HepG2 (cell line): ENCODE measurements around the gene SLC26A2. TPM values are rescaled to one million over a fixed set of nuclear protein-coding genes. Genes with fewer than 3 reads are reported as not detected.

Experiments
- GATAD1 ChIP-seq: IDR thresholded peaks from 2 replicates; pipeline ENCODE4 v1.6.1; 2016; ENCODE audit warnings: missing genetic modification reagents, missing compliant biosample characterization
- HOXA3 ChIP-seq: sonication (generic); formaldehyde crosslinking; IDR thresholded peaks from 2 replicates; pipeline ENCODE4 v1.5.0; 2020; ENCODE audit warnings: missing genetic modification reagents
- NR2F6 ChIP-seq, 2 experiments: IDR thresholded peaks; 2 replicates each; pipeline ENCODE4 v1.6.1; 2016; ENCODE audit warnings: antibody characterized with exemption in 1 of 2, mild to moderate bottlenecking in 1 of 2
- SALL1 ChIP-seq: sonication (generic); formaldehyde crosslinking; IDR thresholded peaks from 2 replicates; pipeline ENCODE4 v1.8.0; 2022; ENCODE audit warnings: mild to moderate bottlenecking, missing genetic modification reagents
- SAP130 ChIP-seq: IDR thresholded peaks from 2 replicates; pipeline ENCODE4 v1.6.1; 2016; ENCODE audit warnings: low read depth
- STAG1 ChIP-seq: sonication (generic); formaldehyde crosslinking; IDR thresholded peaks from 2 replicates; pipeline ENCODE4 v1.4.0; 2020; ENCODE audit warnings: missing genetic modification reagents
- THAP11 ChIP-seq: IDR thresholded peaks from 2 replicates; pipeline ENCODE4 v1.6.1; 2016; ENCODE audit warnings: missing biosample characterization, missing genetic modification reagents
- XRCC5 ChIP-seq: fragments of 200-400 bp; formaldehyde crosslinking; optimal IDR thresholded peaks from 2 replicates; pipeline ENCODE3; 2017; ENCODE audit warnings: mild to moderate bottlenecking, low read length
- ZMAT3 ChIP-seq: sonication (generic); formaldehyde crosslinking; conservative IDR thresholded peaks from 2 replicates; pipeline ENCODE4 v1.7.0; 2021; ENCODE audit warnings: missing genetic modification reagents
- ZNF317 ChIP-seq: sonication (generic); formaldehyde crosslinking; IDR thresholded peaks from 2 replicates; pipeline ENCODE4 v1.5.0; 2020; ENCODE audit warnings: mild to moderate bottlenecking, missing genetic modification reagents
- ZNF740 ChIP-seq: sonication (generic); formaldehyde crosslinking; IDR thresholded peaks from 2 replicates; pipeline ENCODE4 v1.4.0; 2020; ENCODE audit warnings: missing genetic modification reagents
- ZSCAN29 ChIP-seq: sonication (generic); formaldehyde crosslinking; conservative IDR thresholded peaks from 2 replicates; pipeline ENCODE4 v1.4.0; 2020; ENCODE audit warnings: mild to moderate bottlenecking, missing genetic modification reagents
- polyA plus RNA-seq, 8 experiments: library from polyadenylated mRNA; depleted of rRNA in 3 of 8; stranded (reverse) in 7 of 8; unstranded in 1 of 8; fragments of >200 nt; fragmentation: Illumina TruSeq in 4 of 8; extraction: Trizol in 4 of 8; gene quantifications; 2 replicates each; pipeline versions ENCODE4 v1.2.1 to v1.2.3, GENCODE V29; 2011 to 2016; ENCODE audit warnings: low read depth in 4 of 8, missing spikeins in 1 of 8, mixed read lengths in 1 of 8; ENCODE audit not compliant: insufficient read depth in 1 of 8
- total RNA-seq, 5 experiments: library from RNA; depleted of rRNA; stranded (reverse); fragments of >200 nt; fragmentation: Illumina TruSeq; extraction: Trizol; gene quantifications; 2 replicates each; pipeline ENCODE4 v1.2.3, GENCODE V29; 2016; ENCODE audit warnings: low read depth in 1 of 5
- TF ChIP-seq, protein P1 (sequence below): sonication (generic); formaldehyde crosslinking; IDR thresholded peaks from 2 replicates; pipeline ENCODE4 v1.5.0; 2020; ENCODE audit warnings: mild to moderate bottlenecking, missing genetic modification reagents, moderate library complexity
- TF ChIP-seq, protein P2 (sequence below): sonication (generic); formaldehyde crosslinking; IDR thresholded peaks from 2 replicates; pipeline ENCODE4 v1.8.1; 2023; ENCODE audit warnings: mild to moderate bottlenecking, moderate library complexity, missing genetic modification reagents
- TF ChIP-seq, protein P3 (sequence below): sonication (generic); formaldehyde crosslinking; IDR thresholded peaks from 2 replicates; pipeline ENCODE4 v1.4.0; 2020; ENCODE audit warnings: missing genetic modification reagents, borderline replicate concordance
- TF ChIP-seq, protein P4 (sequence below): sonication (generic); formaldehyde crosslinking; IDR thresholded peaks from 2 replicates; pipeline ENCODE4 v1.5.0; 2020; ENCODE audit warnings: mild to moderate bottlenecking, missing genetic modification reagents, borderline replicate concordance

Gene SLC26A2
- total and polyA plus RNA-seq, 2 of the 13 experiments (the other 11 are each of a cell fraction or from before 2014, with no cell fraction given) = 2.2 to 7.9 TPM

GRCh38 chr5:150001660-150002486 is 41.3 kb downstream of the SLC26A2 start (continued):
- TF ChIP-seq XRCC5 = peak; percentile 52
- 0 out of 2 replicates have a peak, but pooled peaks have one; percentile 12 for TF ChIP-seq ZNF317 (CRISPR knock-in tag)
- 0 out of 2 replicates have a peak, but pooled peaks have one; percentile 26 for TF ChIP-seq HOXA3 (CRISPR knock-in tag)
- TF ChIP-seq SALL1 = 0 out of 2 replicates have a peak, but pooled peaks have one; percentile 20
- TF ChIP-seq STAG1 = peak; percentile 41; the same call in 1 of the 2 replicates
- no peak for TF ChIP-seq ZNF740
- peak; percentile 80 for TF ChIP-seq ZSCAN29 (CRISPR knock-in tag)
- TF ChIP-seq NR2F6 (IDR thresholded peaks at IDR 0.05) = no peak
- 0 out of 2 replicates have a peak, but pooled peaks have one; percentile 12 for TF ChIP-seq NR2F6 (CRISPR knock-in tag; IDR thresholded peaks at IDR 0.05)
- TF ChIP-seq THAP11 (CRISPR knock-in tag) = 0 out of 2 replicates have a peak, but pooled peaks have one; percentile 24
- TF ChIP-seq, protein P1, sequence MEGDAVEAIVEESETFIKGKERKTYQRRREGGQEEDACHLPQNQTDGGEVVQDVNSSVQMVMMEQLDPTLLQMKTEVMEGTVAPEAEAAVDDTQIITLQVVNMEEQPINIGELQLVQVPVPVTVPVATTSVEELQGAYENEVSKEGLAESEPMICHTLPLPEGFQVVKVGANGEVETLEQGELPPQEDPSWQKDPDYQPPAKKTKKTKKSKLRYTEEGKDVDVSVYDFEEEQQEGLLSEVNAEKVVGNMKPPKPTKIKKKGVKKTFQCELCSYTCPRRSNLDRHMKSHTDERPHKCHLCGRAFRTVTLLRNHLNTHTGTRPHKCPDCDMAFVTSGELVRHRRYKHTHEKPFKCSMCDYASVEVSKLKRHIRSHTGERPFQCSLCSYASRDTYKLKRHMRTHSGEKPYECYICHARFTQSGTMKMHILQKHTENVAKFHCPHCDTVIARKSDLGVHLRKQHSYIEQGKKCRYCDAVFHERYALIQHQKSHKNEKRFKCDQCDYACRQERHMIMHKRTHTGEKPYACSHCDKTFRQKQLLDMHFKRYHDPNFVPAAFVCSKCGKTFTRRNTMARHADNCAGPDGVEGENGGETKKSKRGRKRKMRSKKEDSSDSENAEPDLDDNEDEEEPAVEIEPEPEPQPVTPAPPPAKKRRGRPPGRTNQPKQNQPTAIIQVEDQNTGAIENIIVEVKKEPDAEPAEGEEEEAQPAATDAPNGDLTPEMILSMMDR (CRISPR knock-in tag) = peak; percentile 63
- TF ChIP-seq, protein P2, sequence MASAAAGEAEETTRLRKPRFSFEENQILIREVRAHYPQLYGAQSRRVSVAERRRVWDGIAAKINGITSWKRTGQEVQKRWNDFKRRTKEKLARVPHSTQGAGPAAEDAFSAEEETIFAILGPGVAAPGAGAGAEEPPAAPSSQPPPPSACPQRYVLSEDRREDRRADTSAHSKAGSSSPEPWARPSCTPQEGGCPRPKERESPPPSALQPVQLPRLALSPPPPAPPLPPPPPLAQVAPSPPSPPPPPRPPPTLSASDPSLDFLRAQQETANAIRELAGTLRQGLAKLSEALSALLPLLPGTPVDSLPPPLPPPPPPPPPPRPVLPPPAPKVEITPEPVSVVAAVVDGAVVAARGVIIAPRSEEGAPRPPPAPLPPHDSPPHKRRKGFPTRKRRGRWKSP (CRISPR knock-in tag) = 0 out of 2 replicates have a peak, but pooled peaks have one; percentile 48
- TF ChIP-seq, protein P3, sequence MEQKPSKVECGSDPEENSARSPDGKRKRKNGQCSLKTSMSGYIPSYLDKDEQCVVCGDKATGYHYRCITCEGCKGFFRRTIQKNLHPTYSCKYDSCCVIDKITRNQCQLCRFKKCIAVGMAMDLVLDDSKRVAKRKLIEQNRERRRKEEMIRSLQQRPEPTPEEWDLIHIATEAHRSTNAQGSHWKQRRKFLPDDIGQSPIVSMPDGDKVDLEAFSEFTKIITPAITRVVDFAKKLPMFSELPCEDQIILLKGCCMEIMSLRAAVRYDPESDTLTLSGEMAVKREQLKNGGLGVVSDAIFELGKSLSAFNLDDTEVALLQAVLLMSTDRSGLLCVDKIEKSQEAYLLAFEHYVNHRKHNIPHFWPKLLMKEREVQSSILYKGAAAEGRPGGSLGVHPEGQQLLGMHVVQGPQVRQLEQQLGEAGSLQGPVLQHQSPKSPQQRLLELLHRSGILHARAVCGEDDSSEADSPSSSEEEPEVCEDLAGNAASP (CRISPR knock-in tag) = peak; percentile 63; the same call in 1 of the 2 replicates
- TF ChIP-seq GATAD1 (CRISPR knock-in tag) = 0 out of 2 replicates have a peak, but pooled peaks have one; percentile 28
- TF ChIP-seq SAP130 (CRISPR knock-in tag) = peak; percentile 60
- TF ChIP-seq ZMAT3 (CRISPR knock-in tag) = no peak
- TF ChIP-seq, protein P4, sequence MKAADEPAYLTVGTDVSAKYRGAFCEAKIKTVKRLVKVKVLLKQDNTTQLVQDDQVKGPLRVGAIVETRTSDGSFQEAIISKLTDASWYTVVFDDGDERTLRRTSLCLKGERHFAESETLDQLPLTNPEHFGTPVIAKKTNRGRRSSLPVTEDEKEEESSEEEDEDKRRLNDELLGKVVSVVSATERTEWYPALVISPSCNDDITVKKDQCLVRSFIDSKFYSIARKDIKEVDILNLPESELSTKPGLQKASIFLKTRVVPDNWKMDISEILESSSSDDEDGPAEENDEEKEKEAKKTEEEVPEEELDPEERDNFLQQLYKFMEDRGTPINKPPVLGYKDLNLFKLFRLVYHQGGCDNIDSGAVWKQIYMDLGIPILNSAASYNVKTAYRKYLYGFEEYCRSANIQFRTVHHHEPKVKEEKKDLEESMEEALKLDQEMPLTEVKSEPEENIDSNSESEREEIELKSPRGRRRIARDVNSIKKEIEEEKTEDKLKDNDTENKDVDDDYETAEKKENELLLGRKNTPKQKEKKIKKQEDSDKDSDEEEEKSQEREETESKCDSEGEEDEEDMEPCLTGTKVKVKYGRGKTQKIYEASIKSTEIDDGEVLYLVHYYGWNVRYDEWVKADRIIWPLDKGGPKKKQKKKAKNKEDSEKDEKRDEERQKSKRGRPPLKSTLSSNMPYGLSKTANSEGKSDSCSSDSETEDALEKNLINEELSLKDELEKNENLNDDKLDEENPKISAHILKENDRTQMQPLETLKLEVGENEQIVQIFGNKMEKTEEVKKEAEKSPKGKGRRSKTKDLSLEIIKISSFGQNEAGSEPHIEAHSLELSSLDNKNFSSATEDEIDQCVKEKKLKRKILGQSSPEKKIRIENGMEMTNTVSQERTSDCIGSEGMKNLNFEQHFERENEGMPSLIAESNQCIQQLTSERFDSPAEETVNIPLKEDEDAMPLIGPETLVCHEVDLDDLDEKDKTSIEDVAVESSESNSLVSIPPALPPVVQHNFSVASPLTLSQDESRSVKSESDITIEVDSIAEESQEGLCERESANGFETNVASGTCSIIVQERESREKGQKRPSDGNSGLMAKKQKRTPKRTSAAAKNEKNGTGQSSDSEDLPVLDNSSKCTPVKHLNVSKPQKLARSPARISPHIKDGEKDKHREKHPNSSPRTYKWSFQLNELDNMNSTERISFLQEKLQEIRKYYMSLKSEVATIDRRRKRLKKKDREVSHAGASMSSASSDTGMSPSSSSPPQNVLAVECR (CRISPR knock-in tag) = 0 out of 2 replicates have a peak, but pooled peaks have one; percentile 36
